Peyer's patch (tissue), 4 donors: ENCODE results near the gene PLEKHA7.

Experiments
- POLR2A ChIP-seq, 2 donors: fragments of 450-650 bp; IDR thresholded peaks; one replicate each; pipeline ENCODE4 v1.5.1; 2017; ENCODE audit warnings: antibody characterized with exemption in 2 of 2, mild to moderate bottlenecking in 2 of 2, moderate library complexity in 2 of 2
- TF ChIP-seq, protein P1 (sequence below), 6 experiments: fragments of 450-650 bp in 4 of 6; fragments of 200-600 bp in 2 of 6; sonication (generic) in 1 of 6; IDR thresholded peaks; one replicate each; pipeline ENCODE4 v1.5.1; 2017 to 2019; ENCODE audit warnings: antibody characterized with exemption in 6 of 6, mild to moderate bottlenecking in 3 of 6, moderate library complexity in 1 of 6

DNA sequence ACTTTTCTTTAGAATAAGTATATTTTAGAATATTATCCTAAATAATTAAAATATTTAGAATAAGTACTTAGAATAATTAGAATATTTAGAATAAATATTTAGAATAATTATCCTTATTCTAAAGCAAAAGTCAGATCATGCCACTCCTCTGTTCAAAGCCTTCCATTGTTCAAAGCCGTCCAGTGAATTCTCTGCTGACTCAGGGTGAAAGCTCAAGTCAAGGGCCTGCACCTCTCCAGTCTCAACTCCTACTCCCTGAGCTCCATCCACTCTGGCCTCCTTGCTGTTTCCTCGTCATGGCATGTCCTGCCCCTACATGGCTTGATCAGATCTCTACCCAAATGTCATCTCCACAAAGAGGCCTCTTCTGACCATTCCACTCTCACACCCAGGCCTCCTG is 30.0 kb downstream of the PLEKHA7 start:
- TF ChIP-seq, protein P1, sequence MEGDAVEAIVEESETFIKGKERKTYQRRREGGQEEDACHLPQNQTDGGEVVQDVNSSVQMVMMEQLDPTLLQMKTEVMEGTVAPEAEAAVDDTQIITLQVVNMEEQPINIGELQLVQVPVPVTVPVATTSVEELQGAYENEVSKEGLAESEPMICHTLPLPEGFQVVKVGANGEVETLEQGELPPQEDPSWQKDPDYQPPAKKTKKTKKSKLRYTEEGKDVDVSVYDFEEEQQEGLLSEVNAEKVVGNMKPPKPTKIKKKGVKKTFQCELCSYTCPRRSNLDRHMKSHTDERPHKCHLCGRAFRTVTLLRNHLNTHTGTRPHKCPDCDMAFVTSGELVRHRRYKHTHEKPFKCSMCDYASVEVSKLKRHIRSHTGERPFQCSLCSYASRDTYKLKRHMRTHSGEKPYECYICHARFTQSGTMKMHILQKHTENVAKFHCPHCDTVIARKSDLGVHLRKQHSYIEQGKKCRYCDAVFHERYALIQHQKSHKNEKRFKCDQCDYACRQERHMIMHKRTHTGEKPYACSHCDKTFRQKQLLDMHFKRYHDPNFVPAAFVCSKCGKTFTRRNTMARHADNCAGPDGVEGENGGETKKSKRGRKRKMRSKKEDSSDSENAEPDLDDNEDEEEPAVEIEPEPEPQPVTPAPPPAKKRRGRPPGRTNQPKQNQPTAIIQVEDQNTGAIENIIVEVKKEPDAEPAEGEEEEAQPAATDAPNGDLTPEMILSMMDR (IDR thresholded peaks at IDR 0.05) = no peak
- TF ChIP-seq POLR2A (IDR thresholded peaks at IDR 0.05) = no peak
